CD4-positive, alpha-beta T cell treated with Interleukin-12 subunit alpha and Interleukin-12 subunit beta, for 1 hour (primary cell): Measurements from ENCODE around the gene HOXA1.

Experiments used
- DNase-seq: peaks from one replicate; pipeline ENCODE4 v3.0.0-alpha.2; 2020

Gene HOXA1

GRCh38 chr7:27103489-27104226 lies 7.9 kb upstream of the HOXA1 start:
- no peak for DNase-seq

DNA sequence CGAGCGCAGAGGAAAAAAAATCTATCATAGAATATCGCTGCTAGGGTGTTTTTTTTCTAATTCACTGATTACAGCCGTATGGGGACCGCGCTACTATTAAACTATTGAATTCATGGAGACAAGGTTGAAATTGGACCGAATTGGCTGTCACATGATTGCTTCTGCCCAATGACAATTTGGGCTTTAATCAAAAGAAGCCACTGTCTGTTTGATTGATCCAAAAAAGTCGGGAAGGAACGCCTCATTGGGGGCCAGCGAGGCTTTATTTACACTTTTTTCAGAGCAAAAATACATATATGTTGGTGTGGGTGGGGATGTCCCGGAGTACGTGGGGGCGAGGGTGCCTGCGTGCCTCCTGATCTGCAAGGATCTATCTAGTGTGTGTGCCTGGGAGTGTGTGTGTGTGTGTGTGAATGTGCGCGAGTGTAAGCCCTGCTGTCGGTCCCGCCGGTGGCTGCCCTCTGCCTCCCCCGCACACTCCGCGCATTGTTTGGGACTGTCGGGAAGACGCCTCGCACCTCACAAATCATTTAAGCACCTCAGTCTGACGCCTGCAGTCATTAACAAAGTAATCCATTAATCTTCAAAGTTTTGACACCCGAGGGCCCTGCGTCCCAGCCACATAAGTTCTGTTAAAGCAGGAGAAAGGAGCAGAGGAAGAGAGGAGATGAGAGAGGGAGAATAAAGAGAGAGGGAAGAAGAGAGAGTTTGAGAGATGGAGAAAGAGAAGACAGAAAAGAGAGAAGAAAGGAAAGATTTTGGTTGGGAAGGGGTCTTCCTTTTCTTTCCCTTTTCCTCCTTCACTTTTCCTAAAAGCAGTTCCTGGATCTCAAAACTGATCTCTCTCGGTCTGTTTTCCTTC lies 7.0 kb upstream of the HOXA1 start, which contains the start of gene HOXA2:
Gene HOXA2 (minus strand): TSS at position 103 of the 862 bp plus-strand sequence. CDS start 183 bp downstream, outside the sequence.
- no peak for DNase-seq

- no peak for DNase-seq
Observed at GRCh38 chr7:27101957-27102580, 6.3 kb upstream of the HOXA1 start.

DNA sequence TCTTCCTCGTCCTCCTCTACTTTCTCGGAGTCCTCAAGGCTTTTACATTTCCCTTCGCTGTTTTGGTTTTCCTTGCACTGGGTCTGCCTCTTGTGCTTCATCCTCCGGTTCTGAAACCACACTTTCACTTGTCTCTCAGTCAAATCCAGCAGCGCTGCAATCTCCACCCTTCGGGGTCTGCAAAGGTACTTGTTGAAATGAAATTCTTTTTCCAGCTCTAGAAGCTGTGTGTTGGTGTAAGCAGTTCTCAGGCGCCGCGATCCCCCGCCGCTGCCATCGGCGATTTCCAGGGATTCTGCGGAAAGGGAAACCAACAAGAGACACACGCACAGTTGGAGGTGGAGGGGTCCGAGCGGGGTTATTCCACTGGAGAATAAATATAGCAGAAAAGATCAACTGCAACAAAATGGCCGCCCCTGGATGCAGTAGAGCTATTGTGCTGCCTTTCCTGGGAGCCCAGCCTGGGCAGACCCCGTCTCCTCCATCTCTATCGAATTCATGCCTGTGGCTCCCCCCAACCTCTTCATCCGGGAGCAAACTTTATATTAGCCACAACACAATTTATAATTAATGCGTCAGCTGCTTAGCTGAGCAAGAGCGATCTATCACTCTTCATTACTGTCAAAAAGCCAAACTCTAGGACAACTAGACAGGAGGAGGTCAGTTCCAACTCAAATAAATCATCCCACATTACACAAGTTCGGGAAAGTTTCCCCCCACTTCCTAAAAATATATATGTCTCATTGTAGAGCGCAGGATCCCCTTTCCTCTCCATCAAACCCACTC lies 5.6 kb upstream of the HOXA1 start:
- DNase-seq = no peak

GRCh38 chr7:27100694-27101170 lies 4.9 kb upstream of the HOXA1 start:
- DNase-seq = no peak

- no peak for DNase-seq
Observed at GRCh38 chr7:27099453-27100370, 3.9 kb upstream of the HOXA1 start.

DNA sequence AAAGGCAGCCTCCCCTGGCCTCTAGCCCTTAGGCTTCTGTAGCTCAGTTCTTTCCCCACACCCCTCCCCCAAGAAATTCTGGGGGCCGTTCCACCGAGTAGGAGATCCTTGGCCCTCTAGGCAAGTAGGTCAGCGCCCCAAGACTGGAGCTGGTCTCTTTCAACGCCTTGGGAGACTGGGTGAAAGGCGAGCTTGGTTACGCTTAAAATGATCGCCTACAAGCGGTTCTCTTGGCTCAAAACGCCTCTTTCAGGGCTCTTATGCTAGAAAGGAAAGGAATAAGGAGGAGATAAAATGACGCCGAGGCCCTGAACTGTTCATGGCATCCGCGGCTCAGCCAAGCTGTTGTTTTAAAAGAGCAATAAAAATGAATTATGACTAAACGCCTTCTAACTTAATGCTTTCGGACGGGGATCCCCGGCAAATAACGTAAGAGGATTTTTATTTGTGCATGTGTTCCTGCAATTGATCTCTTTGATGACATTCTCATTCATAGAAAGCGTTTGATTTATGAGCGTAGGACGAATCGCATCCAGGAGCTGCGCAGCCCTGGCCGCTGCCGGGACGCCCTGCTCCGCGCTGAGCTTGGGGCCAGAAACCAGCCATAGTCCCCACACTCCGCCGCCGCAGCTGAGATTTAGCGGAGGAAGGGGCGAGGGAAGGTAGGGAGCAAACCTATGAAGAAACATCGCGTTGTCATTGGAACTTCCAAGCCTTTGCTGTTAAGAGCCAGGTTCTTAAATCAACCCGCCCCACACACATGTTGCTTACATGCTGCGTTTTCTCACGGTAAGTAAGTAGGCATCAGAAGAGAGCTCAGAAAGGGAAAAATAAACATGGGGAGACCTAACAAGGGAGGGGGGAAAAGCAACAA lies 3.0 kb upstream of the HOXA1 start:
- no peak for DNase-seq

DNA sequence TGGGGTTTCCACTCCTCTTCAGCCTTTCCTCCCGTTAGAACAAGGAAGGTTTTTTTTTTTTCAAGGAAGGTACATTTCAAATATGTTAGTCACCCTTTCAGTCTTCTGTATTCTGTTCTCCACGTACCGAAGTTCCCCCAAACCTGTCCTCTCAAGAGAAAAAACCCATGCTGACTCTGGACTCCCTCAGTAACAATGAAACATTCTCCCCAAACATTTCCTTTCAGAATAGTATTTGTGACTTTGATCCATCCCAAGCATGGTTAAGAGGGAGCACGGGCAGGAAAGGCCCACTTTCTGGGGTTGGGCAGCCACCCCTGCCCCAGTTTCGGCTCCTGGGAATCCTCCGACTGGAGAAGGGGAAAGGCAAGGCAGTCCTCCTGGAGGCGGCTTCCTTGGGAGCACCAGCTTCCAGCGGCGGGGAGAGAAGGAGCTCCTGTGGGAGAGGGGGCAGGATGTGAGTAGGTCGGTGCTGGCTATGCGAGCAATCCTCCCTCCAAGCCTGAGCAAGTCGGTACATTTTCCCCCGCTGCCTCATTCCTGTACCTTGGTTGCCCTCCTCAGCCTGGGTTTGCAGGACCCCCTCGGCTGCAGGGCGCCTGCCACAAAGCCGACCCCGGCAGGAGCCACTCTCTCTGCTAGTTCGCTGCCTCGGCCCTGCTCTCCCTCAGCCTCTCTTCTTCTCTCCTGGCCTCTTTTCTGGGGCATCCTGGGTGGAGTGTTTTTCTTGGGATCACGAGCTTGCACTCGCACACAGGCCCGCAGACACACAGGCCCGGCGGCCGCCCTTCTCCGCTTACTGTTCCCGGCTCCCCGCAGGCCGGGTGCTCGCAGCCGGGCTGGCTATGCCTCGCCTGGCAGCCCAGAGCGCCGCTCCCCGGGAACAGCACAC lies 2.1 kb upstream of the HOXA1 start:
- no peak for DNase-seq

- no peak for DNase-seq
Observed at GRCh38 chr7:27096768-27097514, 1.1 kb upstream of the HOXA1 start.

GRCh38 chr7:27095050-27095896 lies 527 bp downstream of the HOXA1 start:
- peak; percentile 25 for DNase-seq

- DNase-seq = no peak
Observed at GRCh38 chr7:27094304-27095049, 1.3 kb downstream of the HOXA1 start.

DNA sequence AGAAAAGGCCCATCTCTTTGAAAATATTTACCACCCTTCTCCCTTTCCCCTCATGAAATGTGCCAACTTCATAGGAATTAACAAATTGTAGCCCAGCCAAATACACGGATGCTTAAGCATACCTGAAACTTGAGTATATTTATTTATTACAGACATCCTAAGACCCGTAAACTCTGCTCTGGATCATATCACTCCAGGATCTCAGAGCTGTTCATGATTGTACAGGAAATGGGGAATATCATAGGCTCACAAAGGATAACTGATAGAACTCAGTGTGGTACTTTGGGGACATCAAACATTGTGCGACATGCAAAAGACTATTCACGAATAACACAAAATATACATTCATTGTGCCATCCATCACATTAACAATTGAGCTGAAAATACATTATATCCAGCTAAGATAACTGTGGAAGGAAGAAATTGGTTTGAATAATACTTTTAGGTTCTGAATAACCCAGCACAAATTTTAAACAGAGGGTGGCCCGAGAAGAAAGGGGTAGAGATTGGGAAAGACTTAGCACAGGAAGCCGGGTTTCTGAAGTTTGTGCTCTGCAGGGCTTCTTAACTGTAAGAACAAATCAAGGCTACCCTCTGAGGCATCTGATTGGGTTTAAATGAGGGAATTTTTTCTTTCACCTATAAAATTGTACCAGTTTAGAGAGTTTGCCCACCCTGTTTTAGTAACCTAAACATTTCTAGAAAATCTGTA lies 2.5 kb downstream of the HOXA1 start:
- DNase-seq = no peak

DNA sequence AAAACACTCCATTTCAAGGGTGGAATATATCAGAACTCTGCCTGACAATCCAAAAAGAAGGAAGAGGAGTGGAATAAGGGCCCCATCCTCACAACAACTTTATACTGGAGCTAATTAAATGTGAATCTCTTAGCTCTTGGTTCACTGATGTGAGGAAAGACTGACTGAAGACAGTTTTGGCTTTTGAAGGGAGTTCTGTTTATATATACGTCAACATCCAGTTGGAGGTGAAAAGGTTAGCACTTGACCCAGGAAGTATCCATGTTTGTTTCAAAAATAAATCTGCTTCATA lies 3.0 kb downstream of the HOXA1 start:
- DNase-seq = no peak

DNA sequence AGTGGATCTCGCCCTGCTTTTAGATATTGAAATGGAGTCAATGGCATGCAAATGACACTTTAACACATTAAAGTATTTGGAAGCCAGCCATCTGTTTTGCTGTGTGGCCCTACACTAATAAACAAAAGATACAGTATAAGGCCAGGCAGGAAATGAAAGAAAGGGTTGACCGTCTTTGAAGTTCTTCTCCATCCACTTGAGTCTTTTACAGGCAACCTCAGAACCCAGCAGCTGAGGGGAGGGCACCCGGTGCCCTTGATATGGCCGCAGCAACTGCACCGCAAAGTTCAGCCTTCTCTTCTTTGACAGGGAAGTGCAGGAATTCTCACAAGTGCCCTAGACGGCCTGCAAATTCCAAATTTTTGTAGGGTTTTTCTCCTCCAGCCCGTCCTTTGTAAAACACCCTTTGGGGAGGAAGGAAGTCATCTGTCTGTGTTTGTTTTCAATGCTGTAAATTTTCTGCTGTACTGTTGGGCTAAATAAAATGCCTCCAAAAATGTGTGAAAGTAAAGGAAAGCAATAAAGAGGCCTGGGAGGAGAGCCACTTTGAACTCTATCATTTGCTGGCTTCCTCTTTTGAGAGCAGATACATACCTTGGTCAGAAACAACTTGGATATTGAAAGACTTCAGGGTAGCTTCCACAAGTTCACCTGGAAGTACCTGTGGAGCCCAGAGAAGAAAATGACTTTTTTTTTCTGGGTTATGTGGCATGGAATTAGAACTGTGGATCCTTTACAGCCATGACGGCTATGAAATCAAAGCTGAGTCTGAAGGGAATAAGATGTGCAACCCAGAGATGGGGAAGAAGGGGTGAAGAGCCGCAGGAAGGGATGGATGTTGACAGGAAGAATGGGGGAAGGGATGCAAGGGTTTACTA lies 3.6 kb downstream of the HOXA1 start:
- no peak for DNase-seq

GRCh38 chr7:27091105-27091504 lies 4.7 kb downstream of the HOXA1 start:
- DNase-seq = no peak
